GM06990 (cell line): Measurements from ENCODE around the gene SHISA6.

Experiments
- DNase-seq: peaks from one replicate; pipeline ENCODE4 v3.0.0-alpha.2; 2011; ENCODE audit not compliant: insufficient read length; ENCODE audit errors: extremely low read depth
- H3K27me3 ChIP-seq: replicated peaks from 2 replicates; pipeline ENCODE4 v1.6.0; 2011; ENCODE audit warnings: low read length; ENCODE audit not compliant: control insufficient read depth, insufficient read depth
- H3K36me3 ChIP-seq: 2 replicates; pipeline ENCODE4 v1.5.1; 2011; ENCODE audit warnings: low read length; ENCODE audit not compliant: control insufficient read depth, insufficient read depth
- H3K4me3 ChIP-seq: replicated peaks from 2 replicates; pipeline ENCODE4 v1.5.1; 2011; ENCODE audit warnings: low read depth, mild to moderate bottlenecking, control low read depth, low read length
- CTCF ChIP-seq: IDR thresholded peaks from 2 replicates; pipeline ENCODE4 v1.5.1; 2011; ENCODE audit warnings: low read length, control low read depth, mild to moderate bottlenecking, inconsistent platforms; ENCODE audit not compliant: insufficient read depth, poor library complexity, severe bottlenecking

Gene SHISA6

GRCh38 chr17:11284811-11285210 is 43.8 kb downstream of the SHISA6 start:
- TF ChIP-seq CTCF = no peak
- no peak for DNase-seq
- Histone ChIP-seq H3K27me3 (no peaks in the 10 kb centered on the region), H3K4me3 (no peak overlapping the region), H3K36me3 (no peaks in the 10 kb centered on the region)

GRCh38 chr17:11285946-11286345 is 44.9 kb downstream of the SHISA6 start:
- no peak for TF ChIP-seq CTCF
- H3K4me3 ChIP-seq = no peak overlapping the region
- no peaks in the 10 kb centered on the region for H3K36me3 ChIP-seq
- H3K27me3 ChIP-seq = no peaks in the 10 kb centered on the region
- no peak for DNase-seq

- no peak for TF ChIP-seq CTCF
- Histone ChIP-seq H3K27me3 (no peaks in the 10 kb centered on the region), H3K4me3 (no peak overlapping the region), H3K36me3 (no peaks in the 10 kb centered on the region)
- DNase-seq = no peak
Measured at GRCh38 chr17:11287791-11288190, 46.8 kb downstream of the SHISA6 start.

GRCh38 chr17:11290814-11291213 is 49.8 kb downstream of the SHISA6 start:
- Histone ChIP-seq H3K36me3 (no peaks in the 10 kb centered on the region), H3K4me3 (no peak overlapping the region), H3K27me3 (no peaks in the 10 kb centered on the region)
- DNase-seq = no peak
- no peak for TF ChIP-seq CTCF

GRCh38 chr17:11292491-11292890 is 51.5 kb downstream of the SHISA6 start:
- Histone ChIP-seq H3K4me3 (no peak overlapping the region), H3K36me3 (no peaks in the 10 kb centered on the region), H3K27me3 (no peaks in the 10 kb centered on the region)
- no peak for DNase-seq
- TF ChIP-seq CTCF = no peak

GRCh38 chr17:11293480-11293879 is 52.5 kb downstream of the SHISA6 start:
- no peak for TF ChIP-seq CTCF

More at GRCh38 chr17:11293480-11293879, 52.5 kb downstream of the SHISA6 start:
- Histone ChIP-seq H3K36me3 (no peaks in the 10 kb centered on the region), H3K27me3 (no peaks in the 10 kb centered on the region), H3K4me3 (no peak overlapping the region)
- no peak for DNase-seq
